ENCODE data around the gene SLC5A4.

SLC5A4 gene

DNA sequence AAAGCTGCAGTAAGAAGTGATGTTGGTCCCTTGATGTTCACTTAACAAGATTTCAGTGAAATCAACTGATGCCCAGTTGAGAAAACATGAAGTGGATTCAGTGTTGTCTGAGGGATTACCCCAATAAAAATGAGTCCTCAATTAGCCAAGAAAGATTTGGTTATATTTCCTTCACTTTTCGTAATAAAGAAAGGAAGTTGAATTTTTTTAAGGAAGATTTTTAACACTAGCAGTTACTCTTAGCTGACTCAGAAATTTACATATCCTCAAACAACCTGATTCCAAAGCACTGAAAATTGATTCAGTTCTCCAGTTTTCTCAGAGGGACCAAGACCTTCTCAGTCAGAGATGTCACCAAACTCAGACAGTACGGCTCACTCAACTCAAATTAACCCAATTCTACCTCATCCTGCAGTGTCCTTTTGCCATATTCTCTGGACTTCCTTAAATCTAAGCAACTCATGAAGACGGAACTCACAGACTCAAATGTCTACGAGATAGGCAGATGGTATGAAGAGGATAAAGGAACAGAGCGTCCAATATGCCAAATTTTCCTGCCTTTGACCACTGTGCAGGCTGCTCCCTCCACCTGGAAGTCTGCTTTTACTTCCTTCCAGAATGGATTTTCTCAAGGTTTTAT lies 22.8 kb downstream of the SLC5A4 start:
- DNase-seq, result no peak

GRCh38 chr22:32226326-32227104 lies 28.6 kb downstream of the SLC5A4 start:
- no peak for DNase-seq

DNA sequence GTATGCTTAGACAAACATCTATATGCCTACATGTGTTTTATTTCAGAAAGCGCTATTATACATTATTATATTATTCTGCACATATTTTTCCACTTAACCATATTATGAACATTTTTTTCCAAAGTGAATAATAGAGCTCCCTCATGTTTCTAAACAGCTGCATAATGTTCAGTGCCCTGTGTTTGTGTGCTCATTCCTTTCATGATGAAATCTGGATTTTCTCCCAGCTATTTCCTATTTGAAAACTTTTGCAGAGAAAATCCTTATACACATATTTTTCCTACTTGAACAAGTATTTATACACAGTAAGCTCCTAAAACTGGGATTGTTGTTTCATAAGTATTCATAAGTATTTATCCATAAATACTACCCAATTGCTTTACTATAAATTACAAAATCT lies 32.2 kb downstream of the SLC5A4 start:
- DNase-seq, result no peak

GRCh38 chr22:32219026-32219425 lies 36.1 kb downstream of the SLC5A4 start:
- DNase-seq, result no peak

GRCh38 chr22:32218470-32218869 lies 36.7 kb downstream of the SLC5A4 start:
- DNase-seq, result no peak

- DNase-seq, result no peak
These were observed 37.7 kb downstream of the SLC5A4 start for GRCh38 chr22:32217465-32217864.

DNA sequence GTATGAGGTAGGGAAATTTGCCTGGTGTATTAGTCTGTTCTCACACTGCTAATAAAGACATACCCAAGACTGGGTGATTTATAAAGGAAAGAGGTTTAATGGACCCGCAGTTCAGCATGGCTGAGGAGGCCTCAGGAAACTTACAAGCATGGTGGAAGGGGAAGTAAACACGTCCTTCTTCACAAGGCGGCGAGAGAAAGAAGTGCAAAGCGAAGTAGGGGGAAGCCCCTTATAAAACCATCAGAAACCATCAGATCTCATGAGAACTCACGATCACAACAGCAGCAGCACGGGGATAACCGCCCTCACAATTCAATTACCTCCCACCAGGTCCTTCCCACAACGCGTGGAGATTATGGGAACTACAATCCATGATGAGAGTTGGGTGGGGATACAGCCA lies 38.2 kb downstream of the SLC5A4 start:
- no peak for DNase-seq

GRCh38 chr22:32211011-32211410 lies 44.1 kb downstream of the SLC5A4 start:
- DNase-seq, result no peak

- DNase-seq, result no peak
These were observed 46.5 kb downstream of the SLC5A4 start for GRCh38 chr22:32208681-32209080.

- DNase-seq, result no peak
These were observed 47.1 kb downstream of the SLC5A4 start for GRCh38 chr22:32207971-32208480.

DNA sequence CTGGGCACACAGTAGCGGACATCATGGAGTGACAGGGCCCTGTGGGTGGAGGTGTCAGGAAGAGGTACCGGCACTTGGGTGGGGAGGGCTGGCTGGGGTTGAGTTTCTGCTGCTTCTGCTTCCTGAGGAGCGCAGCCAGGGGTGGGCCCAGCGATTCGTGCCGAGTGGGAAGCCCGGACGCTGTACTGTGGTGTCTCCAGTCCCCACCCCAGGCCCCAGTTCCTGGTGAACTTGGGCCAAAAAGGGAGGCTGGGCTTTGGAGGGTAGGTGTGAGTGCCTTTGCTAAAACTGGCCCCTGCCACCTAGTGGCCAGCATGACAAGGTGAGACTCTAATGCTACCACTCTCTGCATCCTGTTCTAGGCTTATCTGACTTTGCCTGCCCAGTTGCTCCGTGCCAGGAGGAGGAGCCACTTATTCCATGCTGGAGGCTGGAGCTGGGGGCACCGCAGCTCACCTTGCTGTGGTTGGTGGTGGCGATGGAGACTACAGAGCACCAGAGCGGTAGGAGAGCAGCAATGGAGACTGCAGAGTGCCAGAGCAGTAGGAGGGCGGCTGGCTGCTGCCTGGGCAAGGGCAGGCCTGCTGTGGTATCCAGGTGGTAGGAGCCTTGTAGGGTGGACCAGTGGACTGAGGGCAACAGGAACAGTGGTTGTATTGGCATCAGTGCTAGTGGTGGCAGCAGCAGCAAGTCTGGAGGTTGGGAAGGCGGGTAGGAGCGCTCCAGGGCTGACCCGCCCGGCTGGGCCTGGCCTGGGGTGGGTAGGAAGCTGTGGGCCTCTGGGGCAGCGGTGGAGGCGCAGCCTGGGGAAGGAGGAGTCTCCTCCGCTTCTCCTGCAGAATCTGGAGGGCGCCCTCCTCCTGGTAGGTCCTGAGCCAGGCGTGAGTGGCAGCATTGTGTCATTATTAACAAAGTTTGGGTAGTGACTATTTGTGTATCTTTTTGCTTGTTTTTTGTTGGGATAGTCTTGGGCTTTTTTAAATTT lies 48.1 kb downstream of the SLC5A4 start:
- DNase-seq, result peak; percentile 6

GRCh38 chr22:32205974-32206773 lies 49.0 kb downstream of the SLC5A4 start:
- no peak for DNase-seq

- DNase-seq, result peak; percentile 52
These were observed 50.1 kb downstream of the SLC5A4 start, which contains the start of gene RFPL2 for GRCh38 chr22:32204856-32205722. TSS of gene RFPL2 (minus strand) at chr22:32205073. CDS start at chr22:32202451, 2,622 bp downstream.

GRCh38 chr22:32204040-32204855 lies 50.9 kb downstream of the SLC5A4 start:
- DNase-seq, result no peak

DNA sequence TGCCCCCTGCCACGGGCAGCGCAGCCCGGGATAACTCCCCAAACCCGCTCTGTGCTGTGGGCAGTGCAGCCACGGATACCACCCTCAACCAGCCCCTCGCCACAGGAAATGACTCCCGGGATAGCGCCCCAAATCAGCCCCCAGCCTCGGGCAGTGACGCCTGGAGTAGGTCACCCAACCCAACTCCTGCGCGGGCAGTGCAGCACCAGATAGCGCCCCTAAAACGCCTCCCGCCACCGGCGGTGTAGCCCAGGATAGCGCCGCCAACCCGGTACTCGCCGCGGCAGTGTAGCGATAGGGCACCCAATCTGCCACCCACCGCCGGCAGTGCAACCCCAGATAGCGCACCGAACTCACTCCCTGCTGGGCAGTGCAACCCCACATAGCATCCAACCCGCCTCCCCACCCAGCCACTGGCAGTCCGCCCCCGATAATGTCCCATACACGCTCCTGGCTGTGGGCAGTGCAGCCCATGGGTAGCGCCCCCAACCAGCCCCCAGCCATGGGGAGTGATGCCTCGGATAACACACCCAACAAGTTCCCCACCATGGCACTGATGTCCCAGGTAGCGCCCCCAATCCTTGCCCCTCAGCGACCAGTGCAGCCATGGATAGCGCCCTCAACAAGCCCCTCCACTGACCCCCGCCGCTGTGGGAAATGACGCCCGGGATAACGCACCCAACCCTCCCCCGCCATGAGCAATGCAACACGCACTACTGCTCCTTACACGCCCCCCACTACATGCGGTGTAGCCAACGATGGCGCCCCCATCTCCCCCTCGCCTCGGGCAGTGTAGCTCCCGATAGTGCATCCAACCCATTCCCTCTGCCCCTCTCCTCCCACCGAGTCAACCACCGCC lies 51.7 kb downstream of the SLC5A4 start:
- DNase-seq, result no peak

DNA sequence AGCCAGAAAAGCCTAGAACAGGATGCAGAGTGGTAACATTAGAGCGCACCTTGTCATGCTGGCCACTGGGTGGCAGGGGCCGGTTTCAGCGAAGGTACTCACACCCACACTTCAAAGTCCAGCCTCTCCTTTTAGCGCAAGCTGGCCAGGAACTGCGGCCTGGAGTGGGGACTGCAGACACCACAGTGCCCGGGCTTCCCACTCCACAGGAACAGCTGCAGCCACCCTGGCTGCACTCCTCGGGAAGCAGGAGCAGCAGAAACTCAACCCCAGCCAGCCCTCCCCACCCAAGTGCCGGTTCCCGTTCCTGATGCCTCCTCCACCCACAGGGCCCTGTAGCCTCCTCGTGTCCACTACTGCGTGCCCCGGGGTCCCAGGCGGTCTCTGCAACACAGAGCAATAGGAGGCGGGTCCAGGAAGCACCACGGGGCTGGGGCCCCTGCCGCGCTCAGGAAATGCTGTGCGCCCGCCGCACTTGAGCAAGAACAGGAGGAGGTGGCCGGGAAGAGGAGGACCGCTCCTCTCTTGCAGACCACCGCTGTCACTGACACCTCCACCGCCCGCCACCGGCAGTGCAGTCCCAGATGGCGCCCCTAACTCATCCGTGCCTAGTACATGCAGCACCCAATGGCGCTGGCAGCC lies 52.5 kb downstream of the SLC5A4 start:
- peak; percentile 10 for DNase-seq

- no peak for DNase-seq
These were observed 53.0 kb downstream of the SLC5A4 start for GRCh38 chr22:32202161-32202538.

DNA sequence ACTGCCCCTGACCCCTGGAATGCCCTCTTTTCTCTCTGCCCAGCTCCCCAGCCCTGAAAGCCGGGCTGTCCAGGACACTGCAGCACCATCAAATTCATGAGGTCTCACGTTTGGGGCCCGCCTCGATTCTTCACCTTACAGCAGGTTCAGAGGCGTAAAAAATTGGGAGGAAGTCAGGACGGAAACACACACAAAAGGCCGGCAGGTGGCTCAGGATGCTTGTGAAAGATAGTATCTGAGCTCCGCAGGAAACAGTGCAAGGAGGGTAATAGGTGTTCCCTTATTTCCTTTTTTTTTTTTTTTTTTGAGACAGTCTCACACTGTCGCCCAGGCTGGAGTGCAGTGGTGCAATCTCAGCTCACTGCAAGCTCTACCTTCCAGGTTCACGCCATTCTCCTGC lies 54.4 kb downstream of the SLC5A4 start:
- DNase-seq, result no peak
